HG03095 (cell line): ENCODE measurements around the gene SNTB2.

Experiments used
- ATAC-seq: cut with Tn5 transposase; IDR thresholded peaks from one replicate; pipeline ENCODE4 v1.9.1; 2021; ENCODE audit warnings: moderate library complexity; ENCODE audit not compliant: unreplicated experiment

SNTB2 gene

DNA sequence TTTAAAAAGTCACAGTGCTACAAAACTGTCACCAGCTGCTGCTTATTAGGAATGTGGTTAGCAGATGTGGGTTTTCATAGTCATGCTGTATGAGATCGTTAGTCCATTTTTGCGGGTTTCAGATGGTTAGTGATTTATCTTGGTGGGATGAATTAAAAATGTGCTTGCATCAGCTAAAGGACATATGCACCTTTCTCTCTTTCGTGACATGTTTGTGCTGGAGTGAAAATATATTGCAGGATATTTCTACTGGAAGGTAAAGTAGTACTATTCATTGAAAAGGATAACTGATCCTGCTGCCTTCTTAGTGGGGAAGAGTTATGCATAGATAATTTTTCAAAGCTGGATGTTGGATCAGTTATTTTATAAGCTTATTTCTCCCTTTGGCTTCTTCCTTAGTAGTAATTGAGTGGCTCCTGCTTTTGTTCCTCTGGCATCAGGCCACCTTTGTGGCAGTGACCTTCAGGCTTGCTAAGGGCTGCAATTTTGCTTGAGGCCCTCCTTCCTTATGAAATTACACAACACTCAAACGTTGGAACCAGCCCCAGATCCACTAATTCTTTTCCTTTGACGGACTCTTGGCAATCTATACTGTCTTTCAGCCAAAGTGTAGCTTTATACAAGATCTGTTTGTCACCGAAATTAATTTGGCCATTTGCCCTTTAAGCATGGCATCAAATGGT, 7.5 kb upstream of the SNTB2 start:
- ATAC-seq: no peak

DNA sequence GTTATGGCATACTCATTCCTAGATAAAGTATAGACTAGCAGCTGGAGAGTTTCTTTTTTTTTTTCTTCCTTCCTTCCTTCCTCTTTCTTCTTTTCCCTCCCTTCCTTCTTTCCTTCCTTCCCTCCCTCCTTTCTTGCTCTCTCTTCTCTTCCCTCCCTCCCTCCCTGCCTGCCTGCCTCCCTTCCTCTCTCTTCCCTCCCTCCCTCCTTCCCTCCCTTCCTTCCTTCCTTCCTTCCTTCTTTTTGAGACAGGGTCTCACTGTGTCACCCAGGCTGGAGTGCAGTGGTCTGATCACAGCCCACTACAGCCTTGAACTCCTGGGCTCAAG, 7.0 kb upstream of the SNTB2 start:
- no peak for ATAC-seq

DNA sequence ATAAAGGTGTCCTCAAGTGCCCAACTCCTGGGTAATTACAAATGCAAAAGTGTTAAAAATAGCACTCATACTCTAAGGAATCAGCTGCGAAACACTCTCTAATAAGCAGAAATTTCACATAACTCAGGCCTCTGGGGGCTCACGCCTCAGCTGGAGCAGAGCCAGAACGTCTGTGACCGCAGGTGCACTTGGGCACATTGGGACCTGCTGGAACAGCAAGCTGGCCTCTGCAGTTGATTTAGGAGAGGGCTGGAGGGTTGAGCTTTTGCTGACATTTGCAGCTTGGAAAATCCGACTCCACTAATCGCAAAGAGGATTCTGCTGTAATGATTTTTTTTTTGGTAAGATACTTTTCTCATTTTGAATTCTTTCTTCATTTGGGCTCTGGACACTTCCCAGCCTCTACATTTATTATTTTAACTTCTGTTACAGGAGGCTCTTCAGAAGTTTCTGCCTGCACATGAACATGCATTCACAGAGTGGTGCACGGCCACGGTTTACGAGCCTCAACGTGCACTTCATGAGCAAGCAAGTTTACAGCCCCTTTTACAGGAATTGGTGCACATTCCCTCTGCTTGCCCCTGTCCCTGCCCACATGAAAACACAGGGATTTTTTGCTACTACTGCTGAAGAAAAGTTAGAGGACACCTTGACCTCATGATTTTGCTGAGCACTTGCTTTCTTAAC, 4.1 kb upstream of the SNTB2 start:
- ATAC-seq: no peak

DNA sequence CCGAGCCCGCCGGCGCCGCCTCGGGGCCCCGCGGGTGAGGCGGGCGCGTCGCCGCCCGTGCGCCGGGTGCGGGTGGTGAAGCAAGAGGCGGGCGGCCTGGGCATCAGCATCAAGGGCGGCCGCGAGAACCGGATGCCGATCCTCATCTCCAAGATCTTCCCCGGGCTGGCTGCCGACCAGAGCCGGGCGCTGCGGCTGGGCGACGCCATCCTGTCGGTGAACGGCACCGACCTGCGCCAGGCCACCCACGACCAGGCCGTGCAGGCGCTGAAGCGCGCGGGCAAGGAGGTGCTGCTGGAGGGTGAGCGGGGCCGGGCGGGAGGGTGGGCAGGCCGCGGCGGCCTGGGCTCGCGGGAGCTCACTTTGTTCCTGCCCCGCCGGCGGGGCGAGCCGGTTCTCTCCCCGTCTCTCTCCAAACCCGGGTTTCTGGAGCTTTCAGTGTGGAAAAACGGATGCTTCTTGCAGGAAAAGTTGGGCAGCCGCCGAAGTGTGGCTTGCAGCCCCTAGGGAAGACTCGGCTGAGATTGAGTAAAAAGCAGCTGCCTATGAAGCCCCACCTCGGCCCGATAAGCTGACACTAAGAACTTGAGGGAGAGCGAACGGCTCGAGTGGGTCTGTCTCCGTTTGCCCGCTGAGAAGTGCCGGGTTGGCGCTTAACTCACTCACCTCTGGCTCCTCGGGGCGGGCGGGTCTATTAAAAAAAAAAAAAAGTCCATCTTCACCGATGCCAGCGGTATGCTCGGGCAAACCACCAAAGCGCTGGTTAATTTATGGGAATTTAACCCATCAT, 677 bp downstream of the SNTB2 start:
- ATAC-seq: peak; percentile 31

DNA sequence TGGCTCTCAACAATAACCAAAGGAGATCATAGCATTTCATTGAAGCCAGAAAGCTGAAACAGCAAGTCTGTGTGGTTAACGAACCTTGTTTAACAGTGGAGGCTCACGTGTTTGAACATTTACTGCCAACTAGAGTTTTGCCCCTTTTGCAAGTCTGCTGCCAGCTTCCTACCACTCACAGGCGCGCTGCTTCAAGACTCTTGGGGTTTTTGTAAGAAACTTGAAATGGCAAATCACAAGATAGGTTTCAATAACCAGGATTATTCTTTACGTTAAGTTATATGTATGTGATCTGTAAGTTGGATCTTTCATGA, 1.2 kb downstream of the SNTB2 start:
- no peak for ATAC-seq

DNA sequence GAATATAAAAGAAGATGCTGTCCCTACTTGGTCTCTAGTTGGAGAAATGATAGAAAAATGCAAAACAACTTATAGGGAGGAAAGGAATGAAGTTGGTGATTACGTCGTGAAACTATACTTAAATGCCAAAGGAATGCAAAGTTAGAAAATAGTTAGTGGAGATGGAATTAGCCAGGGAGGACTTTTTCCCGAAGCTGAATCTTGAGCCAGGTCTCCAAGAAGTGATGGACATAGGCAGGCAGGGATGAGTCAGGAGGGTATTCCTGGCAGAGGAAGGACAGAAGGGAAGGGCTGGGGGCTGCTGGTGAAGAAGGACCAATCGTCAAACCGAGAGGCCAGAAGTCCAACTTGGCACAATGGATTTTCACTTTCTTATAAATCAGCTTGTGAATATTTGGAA, 1.8 kb downstream of the SNTB2 start:
- ATAC-seq: no peak

DNA sequence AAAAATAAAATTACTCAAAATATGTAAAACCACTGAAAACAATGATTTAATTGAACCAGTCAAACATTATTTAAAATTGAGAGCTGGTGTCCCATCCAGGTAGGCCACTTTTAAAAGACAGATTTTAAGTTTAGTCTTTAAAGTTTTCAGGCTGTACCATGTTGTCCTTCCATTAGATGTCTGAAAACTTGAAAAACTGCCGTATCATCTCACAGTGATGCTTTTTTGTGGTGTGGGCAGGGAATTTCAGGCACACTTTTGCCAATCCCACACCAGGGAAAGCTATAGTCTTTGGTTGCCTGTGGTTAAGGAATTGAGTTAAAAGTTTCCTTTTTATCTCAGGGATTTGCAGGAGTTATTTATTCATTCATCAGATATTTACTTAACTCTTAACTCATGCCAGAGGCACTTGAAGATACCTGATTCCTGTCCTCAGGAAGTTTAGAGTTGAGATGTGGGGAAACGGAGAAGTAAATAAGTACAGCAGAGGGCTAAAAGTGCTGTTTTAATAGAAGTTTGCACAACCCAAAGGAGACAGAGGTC, 3.2 kb downstream of the SNTB2 start:
- ATAC-seq: no peak

DNA sequence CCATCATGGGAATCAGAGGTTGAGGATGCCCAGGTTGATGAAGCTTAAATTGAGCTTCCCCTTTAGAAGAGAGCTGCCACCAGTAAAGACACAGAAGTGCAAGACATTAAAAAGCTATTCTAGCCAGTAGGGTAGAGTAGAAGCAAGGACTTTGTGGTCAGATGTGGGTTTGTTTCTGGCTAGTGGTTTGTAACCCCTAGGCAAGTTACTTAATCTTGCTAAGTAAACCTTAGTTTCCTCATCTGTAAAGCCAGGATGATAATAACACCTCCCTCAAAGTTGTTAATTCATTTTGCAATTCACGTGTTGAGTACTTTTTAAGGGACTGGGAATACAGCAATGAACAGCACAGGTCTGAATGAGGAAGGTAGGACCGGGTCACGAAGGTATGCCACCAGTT, 3.6 kb downstream of the SNTB2 start:
- no peak for ATAC-seq

DNA sequence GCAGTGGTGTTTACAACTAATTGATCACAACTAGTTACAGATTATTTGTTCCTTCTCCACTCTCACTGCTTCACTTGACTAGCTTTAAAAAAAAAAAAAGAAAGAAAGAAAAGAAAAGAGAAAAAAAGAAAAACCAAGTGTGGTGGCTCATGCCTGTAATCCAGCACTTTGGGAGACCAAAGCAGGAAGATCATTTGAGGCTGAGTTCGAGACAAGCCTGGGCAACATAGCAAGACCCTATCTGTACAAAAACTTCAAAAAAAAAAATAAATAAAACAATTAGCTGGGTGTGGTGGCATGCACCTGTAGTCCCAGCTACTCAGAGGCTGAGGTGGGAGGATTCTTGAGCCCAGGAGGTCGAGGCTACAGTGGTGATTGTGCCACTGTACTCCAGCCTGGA, 4.2 kb downstream of the SNTB2 start:
- no peak for ATAC-seq

DNA sequence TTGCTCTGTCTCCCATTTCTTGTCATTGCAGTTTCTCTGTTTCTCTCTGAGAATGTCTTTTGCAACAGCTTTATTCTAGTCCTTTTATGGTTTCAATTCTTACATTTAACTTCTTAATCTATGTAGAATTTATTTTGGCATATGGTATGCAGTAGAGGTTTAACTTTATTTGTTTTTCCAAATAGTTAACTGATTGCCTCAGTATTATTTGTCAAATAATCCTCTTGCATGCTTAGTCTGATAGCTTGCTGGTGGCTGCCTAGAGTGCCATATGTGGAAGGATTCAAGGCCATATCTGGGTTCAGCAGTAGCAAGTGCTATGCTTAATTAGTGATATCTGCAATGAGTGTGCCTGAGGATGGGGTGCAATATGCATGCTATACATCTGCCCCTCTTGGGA, 6.9 kb downstream of the SNTB2 start:
- no peak for ATAC-seq

DNA sequence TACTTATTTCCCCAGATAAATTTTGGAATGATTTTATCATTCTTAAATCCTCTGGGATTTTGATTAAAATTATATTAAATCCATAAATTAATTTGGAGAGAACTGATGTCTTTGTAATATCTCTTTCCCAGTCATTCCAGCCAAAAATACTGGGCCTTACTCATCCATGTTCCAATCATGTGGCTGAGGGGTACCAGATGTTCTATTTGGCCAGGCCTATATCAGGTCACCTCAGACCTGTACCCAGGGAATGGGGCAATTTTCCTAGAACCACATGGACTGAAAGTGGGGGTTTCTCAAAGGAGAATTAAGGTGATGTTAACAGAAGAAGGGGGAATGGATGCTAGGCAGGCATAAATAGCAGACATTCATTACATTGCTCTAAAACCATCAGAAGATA, 7.5 kb downstream of the SNTB2 start:
- ATAC-seq: no peak

DNA sequence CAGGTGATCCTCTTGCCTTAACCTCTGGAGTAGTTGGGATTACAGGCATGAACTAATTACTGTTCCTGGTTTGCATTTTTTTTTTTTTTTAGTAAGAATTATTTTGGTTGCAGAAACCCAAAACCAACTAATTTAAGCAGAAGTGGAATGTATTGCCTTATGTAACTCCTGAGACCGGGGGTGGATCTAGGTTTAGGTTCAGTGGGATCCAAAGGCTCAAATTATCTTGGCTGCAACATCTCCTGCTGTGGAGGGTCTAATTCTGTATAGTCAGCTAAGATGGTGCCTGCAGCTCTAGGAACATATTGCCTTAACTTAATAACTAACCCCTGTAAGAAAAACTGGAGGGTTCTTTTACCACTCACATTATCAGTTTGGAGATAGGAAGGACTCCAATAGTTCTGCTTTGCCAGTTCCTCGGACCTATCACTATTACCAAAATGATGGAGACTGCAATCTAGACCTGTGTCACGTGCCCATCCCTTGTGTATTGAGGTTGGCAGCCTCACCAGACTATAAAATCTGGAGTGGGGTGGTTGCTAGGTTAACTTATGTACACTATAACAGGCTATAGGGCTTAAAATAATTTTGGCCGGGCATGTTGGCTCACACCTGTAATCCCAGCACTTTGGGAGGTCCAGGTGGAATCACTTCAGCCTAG, 8.5 kb downstream of the SNTB2 start:
- ATAC-seq: no peak

DNA sequence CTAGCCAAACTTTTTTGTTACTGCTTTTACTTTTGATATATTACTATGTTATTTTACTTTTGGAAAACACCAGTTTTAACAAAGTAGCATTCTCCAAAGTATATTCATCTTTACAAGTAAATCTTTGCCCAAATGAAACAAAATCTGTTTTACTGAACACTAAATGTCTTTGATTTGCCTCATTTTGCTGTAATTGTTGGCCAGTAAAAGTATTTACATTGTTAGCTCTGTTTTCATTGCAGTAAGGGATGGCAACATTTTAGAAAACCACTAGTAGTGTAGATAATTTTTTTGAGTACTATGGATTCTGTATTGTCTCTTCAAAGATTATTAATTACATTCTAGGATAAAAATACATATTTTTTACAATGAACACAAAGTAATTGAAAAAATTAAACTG, 10.6 kb downstream of the SNTB2 start:
- ATAC-seq: no peak

DNA sequence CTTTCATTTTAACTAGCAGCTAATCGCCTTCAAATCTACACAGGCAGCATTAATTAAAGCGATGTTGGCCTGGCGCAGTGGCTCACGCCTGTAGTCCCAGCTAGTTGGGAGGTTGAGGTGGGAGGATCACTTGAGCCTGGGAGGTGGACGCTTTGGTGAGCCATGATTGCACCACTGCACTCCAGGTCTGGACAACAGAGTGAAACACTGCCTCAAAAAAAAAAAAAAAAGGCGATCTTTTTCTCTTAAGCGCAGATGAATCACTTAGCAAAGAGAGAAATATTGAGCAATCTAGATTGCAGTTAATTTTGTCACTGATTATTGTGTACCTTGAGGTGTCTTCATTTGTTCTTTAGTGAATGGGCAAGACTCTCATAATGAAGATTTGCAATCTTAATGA, 12.4 kb downstream of the SNTB2 start:
- no peak for ATAC-seq

DNA sequence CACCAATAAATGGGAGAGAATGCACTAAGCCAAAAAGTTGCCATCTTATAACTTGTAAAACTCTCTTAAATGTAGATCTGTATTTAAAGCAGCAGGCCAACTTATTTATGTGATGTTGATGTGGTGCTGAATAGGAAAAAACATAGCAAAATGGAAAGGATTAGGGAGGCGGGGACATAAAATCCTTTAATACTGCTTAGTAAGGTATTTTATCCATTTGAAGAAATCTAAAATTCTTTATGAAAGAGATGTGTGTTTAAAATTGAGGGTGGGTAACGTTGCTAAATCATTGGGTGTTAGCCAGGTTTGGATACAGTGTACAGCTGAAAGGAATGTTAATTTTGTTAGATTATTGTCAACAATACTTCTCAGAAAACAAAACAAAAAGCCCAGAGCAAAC, 14.3 kb downstream of the SNTB2 start:
- ATAC-seq: no peak

DNA sequence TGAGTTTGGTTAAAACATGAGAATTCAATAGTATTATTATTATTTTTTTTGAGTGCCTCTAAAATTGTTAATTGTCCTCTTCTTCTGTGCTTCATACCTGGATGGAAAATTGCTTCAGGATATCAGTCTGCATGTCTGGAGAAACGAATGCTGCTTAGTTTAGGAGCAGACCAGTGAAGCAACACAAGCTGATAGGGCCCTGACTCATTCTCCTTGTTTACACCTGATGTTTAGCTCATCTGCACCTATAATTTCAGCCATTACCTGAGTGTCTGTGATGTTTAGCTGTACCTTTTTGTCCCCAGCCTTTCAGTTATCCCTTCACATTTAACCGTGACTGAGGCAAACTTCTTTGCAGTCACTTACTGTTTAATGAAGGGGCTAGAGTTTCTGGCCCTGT, 14.8 kb downstream of the SNTB2 start:
- no peak for ATAC-seq

DNA sequence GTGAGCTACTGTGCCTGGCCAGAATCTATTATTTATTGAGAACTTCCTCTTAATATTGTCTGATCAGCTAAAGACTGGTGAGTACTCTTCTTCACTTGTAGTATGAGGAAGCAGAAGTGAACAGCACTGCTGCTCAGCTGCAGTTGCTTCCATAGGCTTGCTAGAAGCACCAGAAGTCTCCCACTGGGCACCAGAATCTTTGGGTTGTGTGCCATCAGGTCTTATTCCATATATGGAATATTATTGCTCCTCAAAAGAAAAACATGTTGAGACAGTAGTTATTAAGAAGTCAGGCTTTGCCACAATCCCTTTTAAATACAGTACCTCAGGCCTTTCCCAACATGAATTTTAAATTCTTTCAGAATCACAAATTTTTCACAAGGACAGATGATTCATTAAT, 17.2 kb downstream of the SNTB2 start:
- ATAC-seq: no peak

DNA sequence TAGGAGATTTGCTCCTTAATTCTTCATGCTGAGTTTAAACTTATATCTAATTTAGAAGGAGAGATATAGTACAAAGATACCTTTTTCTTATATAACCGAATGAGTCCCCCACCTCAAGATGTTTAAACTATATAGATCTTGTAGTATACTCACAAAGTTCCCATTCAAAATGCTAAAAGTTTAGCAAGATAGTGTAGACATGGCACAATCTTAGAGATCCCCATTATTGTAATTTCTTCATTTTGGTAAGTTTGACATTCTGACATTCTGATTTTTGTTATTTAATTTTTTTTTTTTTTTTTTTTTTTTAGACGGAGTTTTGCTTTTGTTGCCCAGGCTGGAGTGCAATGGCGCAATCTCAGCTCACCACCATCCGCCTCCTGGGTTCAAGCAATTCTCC, 22.8 kb downstream of the SNTB2 start:
- no peak for ATAC-seq

DNA sequence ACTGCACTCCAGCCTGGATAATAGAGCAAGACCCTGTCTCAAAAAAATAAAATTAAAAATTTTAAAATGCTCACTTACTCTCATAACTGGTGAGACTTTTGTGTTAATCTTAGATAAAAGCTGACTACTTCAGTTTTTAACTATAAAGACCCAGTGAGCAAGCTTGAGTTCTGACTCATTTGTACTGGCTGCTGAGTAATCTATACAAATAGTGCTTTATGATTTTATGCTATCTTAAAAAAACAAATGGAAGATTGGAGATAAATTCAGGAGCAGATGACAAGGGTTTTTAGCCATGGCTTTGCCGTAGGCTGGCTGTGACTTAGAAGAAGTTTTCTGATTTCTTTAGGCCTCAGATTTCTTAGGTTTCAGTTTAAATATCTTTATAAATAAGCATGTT, 30.5 kb downstream of the SNTB2 start:
- no peak for ATAC-seq

DNA sequence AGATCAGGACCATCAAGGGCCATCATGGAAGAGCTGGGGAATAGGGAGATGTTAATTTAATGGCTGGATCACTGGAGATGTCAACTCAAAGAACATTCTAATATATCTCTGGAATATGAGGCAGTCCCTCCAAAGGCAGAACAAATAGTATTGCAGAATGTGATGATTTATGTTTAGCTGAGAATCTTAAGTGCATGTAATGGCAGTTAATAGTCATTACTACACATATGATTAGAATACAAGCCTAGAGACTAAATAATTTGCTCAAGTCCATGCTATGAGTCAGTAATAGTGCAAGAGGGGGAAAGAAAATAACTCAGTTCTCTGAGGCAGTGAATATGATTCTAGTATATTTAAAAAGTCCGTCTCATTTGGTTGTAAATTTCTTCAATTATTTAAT, 32.3 kb downstream of the SNTB2 start:
- ATAC-seq: no peak

DNA sequence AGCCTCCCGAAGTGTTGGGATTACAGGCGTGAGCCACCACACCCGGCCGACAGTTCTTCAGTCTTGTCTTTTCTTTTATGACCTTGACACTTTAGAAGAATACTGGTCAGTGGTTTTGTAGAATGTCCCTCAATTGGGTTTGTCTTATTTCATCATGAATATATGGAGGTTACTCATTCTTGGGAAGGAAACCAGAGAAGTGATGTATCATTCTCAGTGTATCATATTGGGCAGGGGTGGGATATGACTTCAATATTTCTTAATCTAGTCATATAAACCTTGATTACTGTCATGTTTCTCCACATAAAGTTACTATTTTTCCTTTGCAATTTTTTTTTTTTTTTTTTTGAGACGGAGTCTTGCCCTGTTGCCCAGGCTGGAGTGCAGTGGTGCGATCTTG, 36.9 kb downstream of the SNTB2 start:
- ATAC-seq: no peak

DNA sequence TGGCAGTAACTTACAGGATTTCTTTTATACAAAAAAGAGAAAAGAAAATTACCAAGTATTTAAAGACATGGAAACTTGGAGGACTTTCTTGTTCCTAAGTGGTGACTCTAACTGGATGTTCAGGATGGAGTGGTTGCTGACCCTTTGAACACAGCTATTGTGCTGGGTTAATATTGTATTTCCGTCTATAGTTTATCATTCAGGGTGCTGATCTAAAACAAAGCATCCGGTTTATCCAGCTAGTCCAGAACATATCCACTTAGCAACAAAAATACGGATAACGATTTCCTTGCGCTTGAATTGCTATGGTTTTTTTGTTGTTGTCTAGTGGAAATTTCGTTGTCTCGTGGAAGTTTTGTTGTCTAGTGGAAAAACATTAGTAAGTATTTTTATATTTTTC, 38.2 kb downstream of the SNTB2 start:
- ATAC-seq: no peak
